Uterus (tissue), 4 donors: Measurements from ENCODE around the gene TMIGD2. TPM values are rescaled to one million over a fixed set of nuclear protein-coding genes. Genes with fewer than 3 reads are reported as not detected.
"Not testable (repeated sequence)": the region's sequence is repeated elsewhere in the genome, so short reads cannot be mapped to it uniquely, and the experiment has no call there.

Experiments
- DNase-seq, 2 donors: peaks; one replicate each; pipeline ENCODE4 v3.0.0-alpha.2; 2019 to 2020
- H3K27ac ChIP-seq, 2 donors: fragments of 200-600 bp; sonication (generic); 1 replicate in 1 of 2; 2 replicates in 1 of 2; pipeline ENCODE4 v1.5.1; 2016 to 2018
- H3K27me3 ChIP-seq, 2 donors: fragments of 200-600 bp; sonication (generic); one replicate each; pipeline ENCODE4 v1.5.1; 2018 to 2019; ENCODE audit warnings: control low read depth in 1 of 2
- H3K36me3 ChIP-seq, 2 donors: fragments of 200-600 bp; sonication (generic); one replicate each; pipeline ENCODE4 v1.5.1; 2019; ENCODE audit warnings: control low read depth in 1 of 2
- H3K4me1 ChIP-seq, 2 donors: fragments of 200-600 bp; sonication (generic); one replicate each; pipeline ENCODE4 v1.5.1; 2018 to 2019; ENCODE audit warnings: control low read depth in 1 of 2
- H3K4me3 ChIP-seq, 2 donors: fragments of 200-600 bp; sonication (generic); 1 replicate in 1 of 2; 2 replicates in 1 of 2; pipeline ENCODE4 v1.5.1; 2018 to 2019; ENCODE audit warnings: mild to moderate bottlenecking in 1 of 2
- H3K9me3 ChIP-seq, 2 donors: fragments of 200-600 bp; sonication (generic); one replicate each; pipeline ENCODE4 v1.5.1; 2019; ENCODE audit warnings: control low read depth in 1 of 2
- POLR2A ChIP-seq, 2 donors: fragments of 450-650 bp; IDR thresholded peaks; one replicate each; pipeline ENCODE4 v1.6.1; 2016; ENCODE audit warnings: antibody characterized with exemption in 2 of 2, mild to moderate bottlenecking in 1 of 2, moderate library complexity in 1 of 2
- intact Hi-C: fragments of 100-400 bp; cut with DNase I; formaldehyde crosslinking; loops from one replicate; pipeline ENCODE4 v1.15.1; 2023; ENCODE audit warnings: low total_unique reads
- total RNA-seq, 4 donors: library from RNA; depleted of rRNA in 3 of 4; stranded (reverse); fragments of >200 nt in 3 of 4; gene quantifications; one replicate each; pipeline versions ENCODE4 v1.1.0 to v1.2.4, GENCODE V29; 2014 to 2023
- TF ChIP-seq, protein P1 (sequence below), 4 experiments: fragments of 200-600 bp in 2 of 4; fragments of 450-650 bp in 2 of 4; sonication (generic) in 2 of 4; IDR thresholded peaks; one replicate each; pipeline ENCODE4 v1.5.1; 2016 to 2019; ENCODE audit warnings: antibody characterized with exemption in 4 of 4, mild to moderate bottlenecking in 2 of 4, moderate library complexity in 1 of 4
- donor health status: DM: yes; HTN: yes; CAD: no.

Gene TMIGD2
- under 1 TPM in 1 of 4 donors, not detected in 3; 0.97 TPM for total RNA-seq

DNA sequence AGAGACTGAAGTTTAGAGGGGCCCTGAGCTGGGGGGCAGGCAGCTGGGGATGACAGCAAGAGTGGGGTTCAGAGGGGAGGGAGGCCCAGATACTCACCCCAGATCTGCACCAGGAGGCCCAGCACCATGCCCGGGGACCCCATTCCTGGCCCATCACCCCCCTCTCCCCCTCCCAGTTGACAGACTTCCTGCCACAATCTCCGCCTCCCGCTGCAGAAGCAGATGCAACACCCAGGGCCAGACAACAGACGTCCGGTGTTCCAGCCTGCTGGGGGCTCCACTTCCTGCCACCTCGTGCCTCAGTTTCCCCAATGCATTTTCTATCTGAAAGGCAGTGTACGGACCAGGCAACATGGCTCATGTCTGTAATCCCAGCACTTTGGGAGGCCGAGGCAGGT, at the start of gene TMIGD2:
TSS of gene TMIGD2 (minus strand) at position 147 of the 398 bp plus-strand sequence. CDS start at position 143, 4 bp downstream.
- no peak for TF ChIP-seq POLR2A (IDR thresholded peaks at IDR 0.05)
- TF ChIP-seq, protein P1, sequence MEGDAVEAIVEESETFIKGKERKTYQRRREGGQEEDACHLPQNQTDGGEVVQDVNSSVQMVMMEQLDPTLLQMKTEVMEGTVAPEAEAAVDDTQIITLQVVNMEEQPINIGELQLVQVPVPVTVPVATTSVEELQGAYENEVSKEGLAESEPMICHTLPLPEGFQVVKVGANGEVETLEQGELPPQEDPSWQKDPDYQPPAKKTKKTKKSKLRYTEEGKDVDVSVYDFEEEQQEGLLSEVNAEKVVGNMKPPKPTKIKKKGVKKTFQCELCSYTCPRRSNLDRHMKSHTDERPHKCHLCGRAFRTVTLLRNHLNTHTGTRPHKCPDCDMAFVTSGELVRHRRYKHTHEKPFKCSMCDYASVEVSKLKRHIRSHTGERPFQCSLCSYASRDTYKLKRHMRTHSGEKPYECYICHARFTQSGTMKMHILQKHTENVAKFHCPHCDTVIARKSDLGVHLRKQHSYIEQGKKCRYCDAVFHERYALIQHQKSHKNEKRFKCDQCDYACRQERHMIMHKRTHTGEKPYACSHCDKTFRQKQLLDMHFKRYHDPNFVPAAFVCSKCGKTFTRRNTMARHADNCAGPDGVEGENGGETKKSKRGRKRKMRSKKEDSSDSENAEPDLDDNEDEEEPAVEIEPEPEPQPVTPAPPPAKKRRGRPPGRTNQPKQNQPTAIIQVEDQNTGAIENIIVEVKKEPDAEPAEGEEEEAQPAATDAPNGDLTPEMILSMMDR (IDR thresholded peaks at IDR 0.05), result no peak
- H3K27ac ChIP-seq, result no peak within 1 kb of the TSS
- DNase-seq, result no peak
- no peaks in the 10 kb centered on the region for H3K36me3 ChIP-seq
- H3K4me3 ChIP-seq, result no peak within 1 kb of the TSS
- H3K4me1 ChIP-seq, result no peaks in the 10 kb centered on the region
- H3K27me3 ChIP-seq, result peaks cover 0 to 4% of the 10 kb centered on the region in 2 donors
- no peaks in the 10 kb centered on the region for H3K9me3 ChIP-seq
- intact Hi-C loops, result no loop called here

DNA sequence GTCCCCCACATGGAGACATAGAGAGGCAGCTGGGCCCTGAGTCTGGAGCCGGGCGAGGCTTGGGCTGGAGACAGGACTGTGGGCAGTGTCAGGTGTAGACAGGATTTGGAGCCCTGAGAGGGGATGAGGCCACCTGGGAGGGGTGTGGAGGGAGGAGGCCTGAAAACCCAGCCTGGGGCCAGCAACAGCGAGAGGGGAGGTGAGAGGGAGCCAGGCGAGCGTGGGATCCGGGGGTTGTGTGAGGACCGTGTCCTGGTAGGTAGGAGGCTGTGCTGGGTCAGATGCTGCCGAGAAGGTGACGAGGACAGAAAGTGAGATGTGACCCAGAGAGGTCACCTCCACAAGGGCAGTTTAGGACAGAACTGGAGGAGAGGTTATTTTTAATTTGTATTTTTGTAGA, 48.5 kb upstream of the TMIGD2 start:
- no peaks in the 10 kb centered on the region for H3K9me3 ChIP-seq
- H3K4me3 ChIP-seq, result no peak overlapping the region
- H3K36me3 ChIP-seq, result no peaks in the 10 kb centered on the region
- intact Hi-C loops, result loop anchor here (10.0 kb wide), 1 partner anchor 86 kb away; no protein-coding TSS in a partner anchor
- H3K27me3 ChIP-seq, result no peaks in the 10 kb centered on the region
- H3K4me1 ChIP-seq, result no peaks in the 10 kb centered on the region
- DNase-seq, result no peak
- H3K27ac ChIP-seq, result no peak overlapping the region
- no peak for TF ChIP-seq POLR2A (IDR thresholded peaks at IDR 0.05)
- TF ChIP-seq, protein P1 (IDR thresholded peaks at IDR 0.05), result no peak

DNA sequence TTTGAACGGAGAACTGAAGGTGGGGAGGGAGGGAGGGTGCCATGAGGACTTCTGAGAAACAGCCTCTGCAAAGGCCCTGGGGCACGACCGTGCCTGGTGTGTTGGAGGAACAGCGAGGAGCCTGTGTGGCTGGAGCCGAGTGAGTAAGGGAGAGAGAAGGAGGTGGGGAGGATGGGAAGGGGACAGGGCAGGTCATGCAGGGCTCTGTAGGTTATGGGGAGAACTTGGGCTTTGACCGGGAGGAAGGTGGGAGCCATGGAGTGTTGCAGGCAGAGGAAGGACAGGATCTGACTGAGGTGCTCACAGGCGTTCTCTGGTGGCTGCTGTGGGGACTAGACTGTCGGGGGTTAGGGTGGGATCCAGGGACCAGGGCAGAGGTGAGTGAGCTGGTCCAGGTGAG, 47.9 kb upstream of the TMIGD2 start:
- Histone ChIP-seq H3K27me3 (no peaks in the 10 kb centered on the region), H3K27ac (no peak overlapping the region), H3K9me3 (no peaks in the 10 kb centered on the region), H3K4me1 (no peaks in the 10 kb centered on the region), H3K36me3 (no peaks in the 10 kb centered on the region), H3K4me3 (no peak overlapping the region)
- no peak for DNase-seq
- intact Hi-C loops, result loop anchor here (10.0 kb wide), 1 partner anchor 85 kb away; no protein-coding TSS in a partner anchor
- TF ChIP-seq POLR2A (IDR thresholded peaks at IDR 0.05), result no peak
- TF ChIP-seq, protein P1 (IDR thresholded peaks at IDR 0.05), result no peak

- H3K9me3 ChIP-seq, H3K27ac ChIP-seq, H3K27me3 ChIP-seq, H3K4me3 ChIP-seq, intact Hi-C loops, DNase-seq, H3K36me3 ChIP-seq, H3K4me1 ChIP-seq: not testable (repeated sequence)
These were observed 47.0 kb upstream of the TMIGD2 start for GRCh38 chr19:4349225-4349624.

GRCh38 chr19:4347521-4347920, 45.3 kb upstream of the TMIGD2 start:
- Histone ChIP-seq H3K4me1 (peaks cover 3 to 5% of the 10 kb centered on the region in 2 donors), H3K27me3 (no peaks in the 10 kb centered on the region), H3K9me3 (no peaks in the 10 kb centered on the region), H3K27ac (no peak overlapping the region), H3K36me3 (no peaks in the 10 kb centered on the region), H3K4me3 (no peak overlapping the region)
- intact Hi-C loops, result no loop called here
- no peak for TF ChIP-seq POLR2A (IDR thresholded peaks at IDR 0.05)
- TF ChIP-seq, protein P1 (IDR thresholded peaks at IDR 0.05), result no peak
- no peak for DNase-seq

- Histone ChIP-seq H3K4me3 (no peak overlapping the region), H3K36me3 (no peaks in the 10 kb centered on the region), H3K9me3 (no peaks in the 10 kb centered on the region), H3K27ac (no peak overlapping the region), H3K4me1 (peaks cover 3 to 5% of the 10 kb centered on the region in 2 donors), H3K27me3 (no peaks in the 10 kb centered on the region)
- no peak for DNase-seq
- intact Hi-C loops, result no loop called here
- TF ChIP-seq, protein P1 (IDR thresholded peaks at IDR 0.05), result no peak
- no peak for TF ChIP-seq POLR2A (IDR thresholded peaks at IDR 0.05)
These were observed 43.8 kb upstream of the TMIGD2 start for GRCh38 chr19:4346020-4346383.
